HL-60 (cell line): ENCODE results near the gene PPM1H.
"Not testable (repeated sequence)": the region's sequence is repeated elsewhere in the genome, so short reads cannot be mapped to it uniquely, and the experiment has no call there.

ENCODE experiments used
- DNase-seq, 2 experiments: peaks; one replicate each; pipeline ENCODE4 v3.0.0-alpha.2; 2010 to 2020; ENCODE audit warnings: low read depth in 1 of 2, low spot score in 1 of 2
- H3K27ac ChIP-seq: fragments of 250-450 bp; sonication (Bioruptor Pico); replicated peaks from 2 replicates; pipeline ENCODE4 v1.5.1; 2020; ENCODE audit warnings: mild to moderate bottlenecking, moderate library complexity
- H3K27me3 ChIP-seq: fragments of 250-450 bp; sonication (Bioruptor Pico); 2 replicates; pipeline ENCODE4 v1.5.1; 2021; ENCODE audit warnings: mild to moderate bottlenecking, moderate library complexity; ENCODE audit not compliant: insufficient read depth, poor library complexity, severe bottlenecking
- H3K4me3 ChIP-seq: replicated peaks from 2 replicates; pipeline ENCODE4 v1.5.1; 2011; ENCODE audit warnings: mild to moderate bottlenecking, control low read depth, low read length; ENCODE audit not compliant: insufficient read depth
- CTCF ChIP-seq: IDR thresholded peaks from one replicate; pipeline ENCODE4 v1.5.1; 2011; ENCODE audit warnings: low read length, control low read depth, inconsistent platforms; ENCODE audit not compliant: insufficient read depth
- GABPA ChIP-seq: IDR thresholded peaks from 2 replicates; pipeline ENCODE4 v1.6.1; 2012; ENCODE audit warnings: low read depth
- POLR2AphosphoS5 ChIP-seq: IDR thresholded peaks from 2 replicates; pipeline ENCODE4 v1.6.1; 2012; ENCODE audit warnings: low read depth
- REST ChIP-seq: IDR thresholded peaks from 2 replicates; pipeline ENCODE4 v1.6.1; 2012; ENCODE audit warnings: low read depth; ENCODE audit not compliant: insufficient replicate concordance
- SPI1 ChIP-seq: IDR thresholded peaks from 2 replicates; pipeline ENCODE4 v1.6.1; 2012; ENCODE audit warnings: low read depth, mild to moderate bottlenecking, borderline replicate concordance

The PPM1H gene

GRCh38 chr12:62950317-62950716 lies 15.4 kb upstream of the PPM1H start:
- TF ChIP-seq SPI1 (no peak), GABPA (no peak), CTCF (no peak), POLR2AphosphoS5 (no peak), REST (no peak)
- no peaks in the 10 kb centered on the region for H3K27me3 ChIP-seq

GRCh38 chr12:62948123-62948522 lies 13.2 kb upstream of the PPM1H start:
- Histone ChIP-seq H3K4me3 (no peak overlapping the region), H3K27ac (no peak overlapping the region), H3K27me3 (peaks cover 4% of the 10 kb centered on the region)
- no peak for DNase-seq
- no peak for TF ChIP-seq POLR2AphosphoS5

More at GRCh38 chr12:62950317-62950716, 15.4 kb upstream of the PPM1H start:
- no peak for DNase-seq
- no peak overlapping the region for H3K27ac ChIP-seq
- H3K4me3 ChIP-seq = no peak overlapping the region

- no peak overlapping the region for H3K27ac ChIP-seq
- H3K27me3 ChIP-seq = peaks cover 4% of the 10 kb centered on the region
- DNase-seq = no peak
- TF ChIP-seq GABPA = no peak
- TF ChIP-seq REST = no peak
- TF ChIP-seq CTCF = no peak
- no peak for TF ChIP-seq SPI1
- TF ChIP-seq POLR2AphosphoS5 = no peak
- H3K4me3 ChIP-seq = no peak overlapping the region
Measured at GRCh38 chr12:62947364-62947763, 12.4 kb upstream of the PPM1H start.

GRCh38 chr12:62943779-62944395 lies 8.9 kb upstream of the PPM1H start:
- Histone ChIP-seq H3K27me3 (peaks cover 4% of the 10 kb centered on the region), H3K27ac (no peak overlapping the region), H3K4me3 (no peak overlapping the region)
- no peak for DNase-seq
- no peak for TF ChIP-seq SPI1
- no peak for TF ChIP-seq GABPA
- no peak for TF ChIP-seq CTCF
- no peak for TF ChIP-seq REST

GRCh38 chr12:62942316-62942715 lies 7.4 kb upstream of the PPM1H start:
- not testable (repeated sequence) for H3K4me3 ChIP-seq, H3K27ac ChIP-seq, DNase-seq, H3K27me3 ChIP-seq
